Ovary (tissue), 3 donors: Measurements from ENCODE around the gene TMEM120B.

Experiments
- CTCF ChIP-seq, 3 donors: fragments of 450-650 bp in 2 of 3; fragments of 200-600 bp in 1 of 3; IDR thresholded peaks; one replicate each; pipeline versions ENCODE4 v1.5.1 to v1.8.0; 2016 to 2022; ENCODE audit warnings: antibody characterized with exemption in 3 of 3, mild to moderate bottlenecking in 1 of 3
- POLR2A ChIP-seq: fragments of 450-650 bp; IDR thresholded peaks from one replicate; pipeline ENCODE4 v1.6.1; 2017; ENCODE audit warnings: antibody characterized with exemption, mild to moderate bottlenecking, moderate library complexity
- donor health status: DM: no; HTN: no; CAD: no.

- TF ChIP-seq CTCF (IDR thresholded peaks at IDR 0.05) = no peak
- no peak for TF ChIP-seq POLR2A
Observed at GRCh38 chr12:121791671-121792551, 79.4 kb downstream of the TMEM120B start.
